Measurements from ENCODE around the gene BCO2. TPM values are rescaled to one million over a fixed set of nuclear protein-coding genes. Genes with fewer than 3 reads are reported as not detected.

BCO2 gene
- total and polyA plus RNA-seq, 4 donors = 0.70 to 190 (median 78.8) TPM

- TF ChIP-seq JUND (IDR thresholded peaks at IDR 0.05) (no peak), GABPA (IDR thresholded peaks at IDR 0.05 in 1 of 2, conservative IDR thresholded peaks at IDR 0.05 in 1 of 2) (no peak), NR2F2 (IDR thresholded peaks at IDR 0.05) (no peak), YY1 (IDR thresholded peaks at IDR 0.05) (no peak)
- TF ChIP-seq, protein P1, sequence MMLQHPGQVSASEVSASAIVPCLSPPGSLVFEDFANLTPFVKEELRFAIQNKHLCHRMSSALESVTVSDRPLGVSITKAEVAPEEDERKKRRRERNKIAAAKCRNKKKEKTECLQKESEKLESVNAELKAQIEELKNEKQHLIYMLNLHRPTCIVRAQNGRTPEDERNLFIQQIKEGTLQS (IDR thresholded peaks at IDR 0.05) = no peak
- TF ChIP-seq, protein P2, sequence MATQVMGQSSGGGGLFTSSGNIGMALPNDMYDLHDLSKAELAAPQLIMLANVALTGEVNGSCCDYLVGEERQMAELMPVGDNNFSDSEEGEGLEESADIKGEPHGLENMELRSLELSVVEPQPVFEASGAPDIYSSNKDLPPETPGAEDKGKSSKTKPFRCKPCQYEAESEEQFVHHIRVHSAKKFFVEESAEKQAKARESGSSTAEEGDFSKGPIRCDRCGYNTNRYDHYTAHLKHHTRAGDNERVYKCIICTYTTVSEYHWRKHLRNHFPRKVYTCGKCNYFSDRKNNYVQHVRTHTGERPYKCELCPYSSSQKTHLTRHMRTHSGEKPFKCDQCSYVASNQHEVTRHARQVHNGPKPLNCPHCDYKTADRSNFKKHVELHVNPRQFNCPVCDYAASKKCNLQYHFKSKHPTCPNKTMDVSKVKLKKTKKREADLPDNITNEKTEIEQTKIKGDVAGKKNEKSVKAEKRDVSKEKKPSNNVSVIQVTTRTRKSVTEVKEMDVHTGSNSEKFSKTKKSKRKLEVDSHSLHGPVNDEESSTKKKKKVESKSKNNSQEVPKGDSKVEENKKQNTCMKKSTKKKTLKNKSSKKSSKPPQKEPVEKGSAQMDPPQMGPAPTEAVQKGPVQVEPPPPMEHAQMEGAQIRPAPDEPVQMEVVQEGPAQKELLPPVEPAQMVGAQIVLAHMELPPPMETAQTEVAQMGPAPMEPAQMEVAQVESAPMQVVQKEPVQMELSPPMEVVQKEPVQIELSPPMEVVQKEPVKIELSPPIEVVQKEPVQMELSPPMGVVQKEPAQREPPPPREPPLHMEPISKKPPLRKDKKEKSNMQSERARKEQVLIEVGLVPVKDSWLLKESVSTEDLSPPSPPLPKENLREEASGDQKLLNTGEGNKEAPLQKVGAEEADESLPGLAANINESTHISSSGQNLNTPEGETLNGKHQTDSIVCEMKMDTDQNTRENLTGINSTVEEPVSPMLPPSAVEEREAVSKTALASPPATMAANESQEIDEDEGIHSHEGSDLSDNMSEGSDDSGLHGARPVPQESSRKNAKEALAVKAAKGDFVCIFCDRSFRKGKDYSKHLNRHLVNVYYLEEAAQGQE (IDR thresholded peaks at IDR 0.05) = no peak
- no peak for DNase-seq (ENCODE audit: low spot score)
- Histone ChIP-seq H3K4me3 (ENCODE audit: low read depth in 1 of 3, low read length in 3 of 3) (no peak overlapping the region), H3K9me3 (ENCODE audit: control insufficient read depth in 4 of 4, low read length in 3 of 4) (no peaks in the 10 kb centered on the region), H3K9ac (ENCODE audit: low read depth in 1 of 2, low read length in 2 of 2) (no peak overlapping the region), H3K27ac (ENCODE audit: low read depth in 1 of 2, low read length in 2 of 2) (no peak overlapping the region), H3K27me3 (ENCODE audit: control insufficient read depth in 4 of 4, insufficient read depth in 4 of 4, low read length in 3 of 4) (no peaks in the 10 kb centered on the region), H3K36me3 (ENCODE audit: control insufficient read depth in 4 of 4, insufficient read depth in 3 of 4, low read depth in 1 of 4, low read length in 3 of 4) (peaks cover 0 to 2% (median under 1%) of the 10 kb centered on the region in 4 donors), H3K4me1 (ENCODE audit: control insufficient read depth in 4 of 4, insufficient read depth in 4 of 4, low read length in 3 of 4) (peaks cover 0 to 3% (median 1%) of the 10 kb centered on the region in 4 donors)
- WGBS = 91% methylated on average over 5 of the region's 5 CpGs
These were observed 24.8 kb upstream of the BCO2 start for GRCh38 chr11:112150517-112150916.

DNA sequence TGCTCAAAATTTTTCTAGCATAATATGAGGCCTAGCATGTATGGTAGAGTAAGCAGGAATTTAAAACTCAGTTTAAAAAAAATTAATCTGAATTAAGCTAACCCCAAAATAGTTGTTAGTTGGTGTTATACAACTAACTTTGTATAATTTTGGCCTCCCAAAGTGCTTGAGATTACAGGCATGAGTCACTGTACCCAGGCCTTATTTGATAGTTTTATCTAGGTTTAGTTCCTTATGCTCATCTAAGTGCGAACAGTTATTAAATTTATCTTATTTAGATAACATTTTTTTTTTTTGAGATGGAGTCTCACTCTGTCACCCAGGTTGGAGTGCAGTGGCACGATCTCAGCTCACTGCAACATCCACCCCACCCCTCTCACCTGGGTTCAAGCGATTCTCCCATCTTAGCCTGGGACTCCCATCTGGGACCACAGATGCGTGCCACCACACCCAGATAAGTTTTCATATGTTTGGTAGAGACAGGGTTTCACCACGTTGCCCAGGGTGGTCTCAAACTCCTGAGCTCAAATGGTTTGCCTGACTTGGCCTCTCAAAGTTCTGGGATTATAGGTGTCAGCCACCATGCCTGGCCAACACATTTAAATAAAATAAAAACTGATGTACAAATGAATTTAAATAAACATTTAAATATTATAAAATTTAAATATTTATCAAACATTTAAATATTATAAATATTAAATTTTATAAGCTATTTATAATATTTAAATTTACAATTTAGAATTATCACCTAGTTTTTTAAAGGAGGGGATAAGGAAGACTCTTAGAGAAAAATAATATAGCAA is 19.0 kb upstream of the BCO2 start:
- peak overlapping the region in 1 of 2 donors; percentile 54 for H3K27ac ChIP-seq (ENCODE audit: low read depth in 1 of 2, low read length in 2 of 2)
- H3K36me3 ChIP-seq (ENCODE audit: control insufficient read depth in 4 of 4, insufficient read depth in 3 of 4, low read depth in 1 of 4, low read length in 3 of 4) = no peaks in the 10 kb centered on the region
- H3K27me3 ChIP-seq (ENCODE audit: control insufficient read depth in 4 of 4, insufficient read depth in 4 of 4, low read length in 3 of 4) = no peaks in the 10 kb centered on the region
- WGBS = 89% methylated on average over 5 of the region's 5 CpGs
- no peaks in the 10 kb centered on the region for H3K9me3 ChIP-seq (ENCODE audit: control insufficient read depth in 4 of 4, low read length in 3 of 4)
- no peak for DNase-seq (ENCODE audit: low spot score)
- H3K9ac ChIP-seq (ENCODE audit: low read depth in 1 of 2, low read length in 2 of 2) = no peak overlapping the region
- H3K4me3 ChIP-seq (ENCODE audit: low read depth in 1 of 3, low read length in 3 of 3) = no peak overlapping the region
- peaks cover 0 to 8% (median 5%) of the 10 kb centered on the region in 4 donors for H3K4me1 ChIP-seq (ENCODE audit: control insufficient read depth in 4 of 4, insufficient read depth in 4 of 4, low read length in 3 of 4)
- TF ChIP-seq RXRA (IDR thresholded peaks at IDR 0.05) (no peak), TAF1 (conservative IDR thresholded peaks at IDR 0.05) (no peak), ZBTB33 (IDR thresholded peaks at IDR 0.05) (no peak), FOXA1 (IDR thresholded peaks at IDR 0.05) (no peak), RAD21 (IDR thresholded peaks at IDR 0.05) (no peak), SP1 (IDR thresholded peaks at IDR 0.05) (no peak), YY1 (IDR thresholded peaks at IDR 0.05) (no peak), HNF4A (conservative IDR thresholded peaks at IDR 0.05) (no peak), FOXA2 (IDR thresholded peaks at IDR 0.05) (no peak), EGR1 (IDR thresholded peaks at IDR 0.05; ENCODE audit: low read depth in 2 of 2) (no peak), NR2F2 (IDR thresholded peaks at IDR 0.05) (no peak), GABPA (IDR thresholded peaks at IDR 0.05 in 1 of 2, conservative IDR thresholded peaks at IDR 0.05 in 1 of 2) (no peak), JUND (IDR thresholded peaks at IDR 0.05) (no peak)
- TF ChIP-seq, protein P1 (IDR thresholded peaks at IDR 0.05) = no peak
- TF ChIP-seq, protein P2 (IDR thresholded peaks at IDR 0.05) = no peak
- TF ChIP-seq, protein P3, sequence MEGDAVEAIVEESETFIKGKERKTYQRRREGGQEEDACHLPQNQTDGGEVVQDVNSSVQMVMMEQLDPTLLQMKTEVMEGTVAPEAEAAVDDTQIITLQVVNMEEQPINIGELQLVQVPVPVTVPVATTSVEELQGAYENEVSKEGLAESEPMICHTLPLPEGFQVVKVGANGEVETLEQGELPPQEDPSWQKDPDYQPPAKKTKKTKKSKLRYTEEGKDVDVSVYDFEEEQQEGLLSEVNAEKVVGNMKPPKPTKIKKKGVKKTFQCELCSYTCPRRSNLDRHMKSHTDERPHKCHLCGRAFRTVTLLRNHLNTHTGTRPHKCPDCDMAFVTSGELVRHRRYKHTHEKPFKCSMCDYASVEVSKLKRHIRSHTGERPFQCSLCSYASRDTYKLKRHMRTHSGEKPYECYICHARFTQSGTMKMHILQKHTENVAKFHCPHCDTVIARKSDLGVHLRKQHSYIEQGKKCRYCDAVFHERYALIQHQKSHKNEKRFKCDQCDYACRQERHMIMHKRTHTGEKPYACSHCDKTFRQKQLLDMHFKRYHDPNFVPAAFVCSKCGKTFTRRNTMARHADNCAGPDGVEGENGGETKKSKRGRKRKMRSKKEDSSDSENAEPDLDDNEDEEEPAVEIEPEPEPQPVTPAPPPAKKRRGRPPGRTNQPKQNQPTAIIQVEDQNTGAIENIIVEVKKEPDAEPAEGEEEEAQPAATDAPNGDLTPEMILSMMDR (IDR thresholded peaks at IDR 0.05; ENCODE audit: low read depth, low read length, missing input control) = no peak
- TF ChIP-seq, protein P4, sequence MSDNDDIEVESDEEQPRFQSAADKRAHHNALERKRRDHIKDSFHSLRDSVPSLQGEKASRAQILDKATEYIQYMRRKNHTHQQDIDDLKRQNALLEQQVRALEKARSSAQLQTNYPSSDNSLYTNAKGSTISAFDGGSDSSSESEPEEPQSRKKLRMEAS (IDR thresholded peaks at IDR 0.05) = no peak
